Cardiac muscle cell (in vitro differentiated cells and primary cell): ENCODE results near the gene USP10. TPM values are rescaled to one million over a fixed set of nuclear protein-coding genes. Genes with fewer than 3 reads are reported as not detected.

ENCODE experiments used
- DNase-seq, 2 donors: peaks; one replicate each; pipeline versions ENCODE4 v3.0.0 to v3.0.0-alpha.2; 2010 to 2017; ENCODE audit warnings: low read depth in 1 of 2, low spot score in 1 of 2
- H3K27ac ChIP-seq: fragments of 200-600 bp; sonication (generic); 2 replicates; pipeline ENCODE4 v1.5.1; 2016
- H3K27me3 ChIP-seq: fragments of 200-600 bp; sonication (generic); 2 replicates; pipeline ENCODE4 v1.6.0; 2016; ENCODE audit warnings: control low read depth
- H3K36me3 ChIP-seq: fragments of 200-600 bp; sonication (generic); 2 replicates; pipeline ENCODE4 v1.5.1; 2016; ENCODE audit warnings: control low read depth
- H3K4me1 ChIP-seq: fragments of 200-600 bp; sonication (generic); 2 replicates; pipeline ENCODE4 v1.8.1; 2017; ENCODE audit warnings: low read depth, mild to moderate bottlenecking, mixed run types
- H3K4me3 ChIP-seq: fragments of 200-600 bp; sonication (generic); 2 replicates; pipeline ENCODE4 v1.5.1; 2016; ENCODE audit warnings: mild to moderate bottlenecking
- H3K9me3 ChIP-seq: fragments of 200-600 bp; sonication (generic); 2 replicates; pipeline ENCODE4 v1.5.1; 2017; ENCODE audit warnings: low read depth, mild to moderate bottlenecking, control low read depth
- polyA plus RNA-seq: library from polyadenylated mRNA; unstranded; fragments of >200 nt; fragmentation: Nextera tagmentation; extraction: Ambion mirVana; gene quantifications from 2 replicates; pipeline ENCODE4 v1.2.1, GENCODE V29; 2016
- total RNA-seq: library from RNA; depleted of rRNA; stranded (reverse); fragments of >200 nt; gene quantifications from 2 replicates; pipeline ENCODE4 v1.2.3, GENCODE V29; 2016
- TF ChIP-seq, protein P1 (sequence below): IDR thresholded peaks from 2 replicates; pipeline ENCODE4 v1.5.1; 2012; ENCODE audit warnings: low read depth, mild to moderate bottlenecking, low read length

USP10 gene
- total and polyA plus RNA-seq, 2 experiments from 2014 or later: 91.9 to 100.0 TPM

DNA sequence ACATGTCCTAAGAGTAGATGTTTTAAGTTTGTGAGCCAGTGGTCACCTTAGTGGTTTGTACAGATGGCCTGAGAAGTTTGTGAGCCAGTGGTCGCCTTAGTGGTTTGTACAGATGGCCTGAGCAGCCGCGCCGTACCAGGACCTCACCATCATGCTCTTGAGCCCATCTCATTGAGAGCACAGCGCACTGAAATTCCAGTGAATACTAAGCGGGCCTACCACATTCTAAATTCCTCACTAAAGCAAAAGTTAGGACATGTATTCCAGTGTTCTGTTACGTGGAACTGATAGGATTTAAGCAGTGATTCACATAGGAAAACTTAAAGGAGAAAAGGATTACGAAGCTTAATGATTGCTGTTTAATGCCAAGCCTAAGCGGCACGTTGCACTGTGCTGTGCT, 3.9 kb downstream of the USP10 start:
- H3K9me3 ChIP-seq: no peaks in the 10 kb centered on the region
- TF ChIP-seq, protein P1, sequence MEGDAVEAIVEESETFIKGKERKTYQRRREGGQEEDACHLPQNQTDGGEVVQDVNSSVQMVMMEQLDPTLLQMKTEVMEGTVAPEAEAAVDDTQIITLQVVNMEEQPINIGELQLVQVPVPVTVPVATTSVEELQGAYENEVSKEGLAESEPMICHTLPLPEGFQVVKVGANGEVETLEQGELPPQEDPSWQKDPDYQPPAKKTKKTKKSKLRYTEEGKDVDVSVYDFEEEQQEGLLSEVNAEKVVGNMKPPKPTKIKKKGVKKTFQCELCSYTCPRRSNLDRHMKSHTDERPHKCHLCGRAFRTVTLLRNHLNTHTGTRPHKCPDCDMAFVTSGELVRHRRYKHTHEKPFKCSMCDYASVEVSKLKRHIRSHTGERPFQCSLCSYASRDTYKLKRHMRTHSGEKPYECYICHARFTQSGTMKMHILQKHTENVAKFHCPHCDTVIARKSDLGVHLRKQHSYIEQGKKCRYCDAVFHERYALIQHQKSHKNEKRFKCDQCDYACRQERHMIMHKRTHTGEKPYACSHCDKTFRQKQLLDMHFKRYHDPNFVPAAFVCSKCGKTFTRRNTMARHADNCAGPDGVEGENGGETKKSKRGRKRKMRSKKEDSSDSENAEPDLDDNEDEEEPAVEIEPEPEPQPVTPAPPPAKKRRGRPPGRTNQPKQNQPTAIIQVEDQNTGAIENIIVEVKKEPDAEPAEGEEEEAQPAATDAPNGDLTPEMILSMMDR: no peak
- DNase-seq: no peak
- no peak overlapping the region for H3K4me3 ChIP-seq
- no peaks in the 10 kb centered on the region for H3K36me3 ChIP-seq
- no peaks in the 10 kb centered on the region for H3K27me3 ChIP-seq
- peak overlapping the region; percentile 72 for H3K27ac ChIP-seq
- peaks cover 41% of the 10 kb centered on the region for H3K4me1 ChIP-seq

DNA sequence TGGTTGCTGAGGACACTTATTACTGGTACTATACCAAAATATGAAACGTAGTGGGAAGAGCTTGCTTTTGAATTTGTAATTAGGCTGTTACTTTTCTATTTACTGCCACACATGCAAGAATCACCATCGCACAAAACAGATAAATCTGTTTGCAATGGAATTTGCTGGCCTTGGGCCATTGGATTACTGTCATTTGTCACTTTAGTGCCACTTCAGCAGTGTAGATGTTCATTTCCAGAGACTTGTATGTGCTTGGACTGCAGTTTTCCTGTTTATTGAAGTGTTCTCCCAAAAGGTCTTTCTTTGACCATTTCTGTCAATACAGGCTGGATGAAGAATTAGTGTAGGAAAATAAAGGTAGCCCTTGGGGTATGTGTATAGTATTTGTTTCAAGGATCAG, 4.5 kb downstream of the USP10 start:
- no peaks in the 10 kb centered on the region for H3K36me3 ChIP-seq
- no peak overlapping the region for H3K4me3 ChIP-seq
- no peak for DNase-seq
- H3K9me3 ChIP-seq: no peaks in the 10 kb centered on the region
- peaks cover 47% of the 10 kb centered on the region for H3K4me1 ChIP-seq
- H3K27me3 ChIP-seq: no peaks in the 10 kb centered on the region
- H3K27ac ChIP-seq: peak overlapping the region; percentile 72
- TF ChIP-seq, protein P1: no peak

DNA sequence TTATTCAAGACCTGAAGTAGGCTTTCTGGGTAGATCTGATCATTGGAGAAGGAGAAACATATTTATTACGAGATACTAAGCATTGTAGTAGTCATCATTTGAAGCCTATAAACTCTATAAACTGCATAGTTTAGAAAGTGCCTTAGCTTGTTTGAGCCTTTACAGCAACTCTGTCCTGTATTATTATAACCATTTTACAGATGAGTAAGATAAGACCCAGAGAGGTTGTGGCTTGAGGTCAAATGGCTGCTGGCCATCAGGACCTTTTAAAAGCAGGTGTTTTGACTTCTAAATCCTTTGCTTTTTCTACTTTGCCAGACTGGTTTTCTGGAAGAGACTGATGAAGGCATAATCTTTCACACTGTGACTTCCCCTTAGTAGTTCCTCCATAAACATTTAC, 7.1 kb downstream of the USP10 start:
- Histone ChIP-seq H3K4me1 (peaks cover 45% of the 10 kb centered on the region), H3K27ac (no peak overlapping the region), H3K9me3 (no peaks in the 10 kb centered on the region), H3K4me3 (no peak overlapping the region), H3K27me3 (no peaks in the 10 kb centered on the region), H3K36me3 (no peaks in the 10 kb centered on the region)
- no peak for DNase-seq
- TF ChIP-seq, protein P1: no peak

DNA sequence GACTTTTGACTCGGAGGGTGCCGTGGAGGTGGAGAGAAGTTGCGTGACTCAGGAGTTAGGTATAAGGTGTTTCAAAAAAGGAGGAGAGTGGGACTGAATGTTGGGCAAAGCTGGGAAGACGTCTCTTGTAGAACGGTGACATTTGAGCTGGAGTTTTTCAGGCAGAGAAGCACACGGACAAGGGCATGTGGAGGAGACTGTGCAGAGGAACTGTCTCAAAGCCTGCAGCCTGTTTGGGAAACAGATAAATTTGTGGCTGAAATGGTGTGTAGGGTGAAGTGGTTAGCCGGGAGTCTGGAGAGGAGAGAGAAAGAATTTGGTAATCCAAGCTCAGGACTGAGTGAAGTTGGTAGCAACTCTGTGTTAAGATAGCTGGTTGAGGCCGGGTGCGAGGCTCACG, 9.8 kb downstream of the USP10 start:
- Histone ChIP-seq H3K4me3 (no peak overlapping the region), H3K36me3 (no peaks in the 10 kb centered on the region), H3K4me1 (peaks cover 42% of the 10 kb centered on the region), H3K27me3 (no peaks in the 10 kb centered on the region), H3K9me3 (no peaks in the 10 kb centered on the region), H3K27ac (peak overlapping the region; percentile 14)
- no peak for DNase-seq
- TF ChIP-seq, protein P1: no peak

DNA sequence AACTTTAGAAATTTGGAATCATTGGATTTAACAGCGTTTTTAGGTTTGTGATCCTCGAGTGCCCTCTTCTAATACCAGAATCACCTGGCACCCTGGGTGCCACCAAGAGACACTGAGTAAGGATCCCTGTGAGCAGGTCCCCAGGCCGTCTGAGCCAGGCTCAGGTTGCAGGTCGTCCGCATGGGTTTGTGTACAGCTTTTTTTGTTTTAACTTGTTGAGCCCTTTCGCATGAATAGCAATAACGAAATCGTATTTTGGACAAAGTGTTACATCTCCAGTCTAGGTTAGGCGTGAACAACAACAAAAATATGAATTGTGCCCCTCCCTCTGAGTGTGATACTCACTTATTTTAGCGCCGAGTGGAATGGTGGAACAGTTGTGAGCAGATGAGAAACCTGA, 10.9 kb downstream of the USP10 start:
- H3K4me1 ChIP-seq: peaks cover 38% of the 10 kb centered on the region
- H3K27ac ChIP-seq: no peak overlapping the region
- H3K36me3 ChIP-seq: no peaks in the 10 kb centered on the region
- no peak for DNase-seq
- H3K27me3 ChIP-seq: no peaks in the 10 kb centered on the region
- H3K9me3 ChIP-seq: no peaks in the 10 kb centered on the region
- TF ChIP-seq, protein P1: no peak
- H3K4me3 ChIP-seq: no peak overlapping the region
